DMS114 treated with DMSO at 0.1 percent for 48 hours (cell line): ENCODE data around the gene FAIM.
"Not testable (repeated sequence)": the region's sequence is repeated elsewhere in the genome, so short reads cannot be mapped to it uniquely, and the experiment has no call there.

Source experiments
- DNase-seq: peaks from one replicate; lab custom pipeline; 2025; ENCODE audit not compliant: unreplicated experiment; lab: John Stamatoyannopoulos, UW

FAIM gene

DNA sequence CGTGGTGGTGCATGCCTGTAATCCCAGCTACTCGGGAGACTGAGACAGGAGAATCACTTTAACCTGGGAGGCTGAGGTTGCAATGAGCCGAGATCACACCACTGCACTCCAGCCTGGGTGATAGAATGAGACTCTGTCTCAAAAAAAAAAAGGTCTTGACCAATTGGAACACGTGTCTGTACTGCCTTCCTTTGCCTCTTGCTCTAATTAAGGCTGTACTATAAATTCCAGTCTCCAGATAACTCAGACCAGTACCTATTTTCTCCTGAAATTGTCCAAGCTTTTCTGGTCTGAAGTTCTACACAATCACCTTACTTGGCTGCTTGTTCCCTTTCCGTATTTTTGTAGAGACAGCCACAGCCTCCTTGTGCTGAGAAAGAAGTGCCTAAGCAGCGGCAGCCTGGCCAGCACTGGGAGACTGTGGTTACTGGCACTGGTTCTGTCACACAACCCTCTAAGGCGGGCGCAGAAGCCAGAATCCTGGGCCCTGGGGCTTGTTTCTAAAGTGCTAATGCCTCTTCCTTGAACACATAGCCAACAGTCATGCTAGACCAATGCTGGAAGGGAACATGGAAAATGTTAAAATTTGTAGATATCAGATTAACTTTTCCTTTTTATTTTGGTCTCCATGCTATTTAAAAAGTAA is 8.3 kb upstream of the FAIM start:
- no peak for DNase-seq

DNA sequence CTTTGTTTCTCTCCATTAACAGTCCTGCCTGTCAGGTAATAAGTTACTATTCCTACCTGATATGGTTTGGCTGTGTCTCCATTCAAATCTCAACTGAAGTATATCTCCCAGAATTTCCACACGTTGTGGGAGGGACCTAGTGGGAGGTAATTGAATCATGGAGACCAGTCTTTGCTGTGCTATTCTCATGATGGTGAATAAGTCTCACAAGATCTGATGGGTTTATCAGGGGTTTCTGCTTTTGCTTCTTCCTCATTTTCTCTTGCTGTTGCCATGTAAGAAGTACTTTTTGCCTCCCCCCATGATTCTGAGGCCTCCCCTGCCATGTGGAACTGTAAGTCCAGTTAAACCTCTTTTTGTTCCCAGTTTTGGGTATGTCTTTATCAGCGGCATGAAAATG is 6.9 kb upstream of the FAIM start:
- DNase-seq: not testable (repeated sequence)

DNA sequence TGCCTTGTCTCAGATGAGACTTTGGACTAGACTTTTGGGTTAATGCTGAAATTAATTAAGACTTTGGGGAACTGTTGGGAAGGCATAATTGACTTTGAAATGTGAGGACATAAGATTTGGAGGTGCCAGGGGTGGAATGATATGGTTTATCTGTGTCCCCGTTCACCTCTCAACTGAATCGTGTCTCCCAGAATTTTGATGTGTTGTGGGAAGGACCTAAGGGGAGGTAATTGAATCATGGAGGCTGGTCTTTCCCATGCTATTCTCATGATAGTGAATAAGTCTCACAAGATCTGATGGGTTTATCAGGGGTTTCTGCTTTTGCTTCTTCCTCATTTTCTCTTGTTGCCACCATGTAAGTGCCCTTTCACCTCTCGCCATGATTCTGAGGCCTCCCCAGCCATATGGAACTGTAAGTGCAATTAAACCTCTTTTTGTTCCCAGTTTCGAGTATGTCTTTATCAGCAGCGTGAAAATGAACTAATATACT is 4.4 kb upstream of the FAIM start:
- DNase-seq: not testable (repeated sequence)

DNA sequence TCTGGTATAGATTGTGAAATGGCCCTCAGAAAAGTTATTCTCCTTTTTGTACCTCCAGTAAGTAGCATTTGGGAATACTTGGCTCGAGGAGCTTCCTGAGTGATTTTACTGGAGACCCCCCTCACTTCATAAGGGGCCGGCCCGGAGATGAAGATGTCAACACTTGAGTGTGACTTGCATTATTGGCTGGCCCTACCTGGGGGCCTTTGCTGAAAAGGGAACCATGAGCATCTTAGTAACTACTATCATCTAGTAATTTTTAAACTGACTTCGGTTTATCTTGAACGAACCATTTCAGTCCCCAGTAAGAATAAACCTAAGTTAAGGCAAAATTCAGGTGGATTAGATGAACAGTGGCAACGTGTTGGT is 1.3 kb downstream of the FAIM start:
- DNase-seq: no peak

DNA sequence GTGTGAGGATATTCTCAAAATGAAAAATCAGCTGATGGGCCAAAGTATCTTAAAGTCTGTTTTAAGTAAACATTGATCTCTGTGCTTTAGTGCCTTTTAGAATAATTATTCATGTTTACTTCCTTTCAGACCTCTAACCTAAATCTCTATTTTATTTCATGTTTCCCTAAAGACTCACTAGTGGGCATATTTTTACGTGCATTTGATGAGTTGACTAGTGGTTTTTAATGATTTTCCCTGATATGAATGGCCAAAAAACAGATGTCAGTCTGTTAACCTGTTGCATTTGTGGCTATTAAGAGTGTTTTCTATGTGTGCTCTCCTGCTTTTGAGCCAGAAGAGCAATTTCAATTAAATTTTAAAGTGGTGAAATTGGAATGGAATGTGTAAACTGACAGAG is 6.9 kb downstream of the FAIM start:
- DNase-seq: no peak

DNA sequence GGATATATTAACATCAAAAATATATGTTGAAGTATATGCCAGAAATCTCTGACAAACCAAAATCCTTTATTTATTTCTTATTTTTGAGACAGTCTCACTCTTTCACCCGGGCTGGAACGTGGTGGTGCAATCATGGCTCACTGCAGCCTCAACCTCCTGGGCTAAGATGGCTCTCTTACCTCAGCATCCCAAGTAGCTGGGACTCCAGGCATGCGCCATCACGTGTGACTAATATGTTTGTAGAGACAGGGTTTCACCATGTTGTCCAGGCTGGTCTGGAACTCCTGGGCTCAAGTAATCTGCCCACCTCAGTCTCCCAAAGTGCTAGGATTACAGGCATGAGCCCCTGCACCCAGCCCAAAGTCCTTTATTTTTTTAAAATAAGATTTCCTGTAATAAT is 11.9 kb downstream of the FAIM start:
- no peak for DNase-seq

DNA sequence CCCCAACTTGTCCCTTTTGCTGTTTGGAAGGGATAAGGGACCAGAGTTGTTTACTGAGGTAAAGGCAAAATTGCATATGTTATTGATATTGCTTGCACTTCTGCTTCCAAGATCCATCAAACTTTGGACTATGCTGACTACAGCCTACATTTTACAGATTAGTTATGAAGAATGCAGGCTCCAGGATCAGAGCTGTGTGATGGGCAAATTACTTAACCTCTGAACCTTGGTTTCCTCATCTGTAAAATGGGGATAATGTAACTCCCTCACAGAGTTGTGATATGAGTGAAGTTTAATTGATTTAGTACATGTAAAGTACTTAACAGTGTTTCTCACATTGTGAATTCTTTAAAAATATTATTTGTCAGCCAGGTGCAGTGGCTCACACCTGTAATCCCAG is 15.9 kb downstream of the FAIM start:
- no peak for DNase-seq

DNA sequence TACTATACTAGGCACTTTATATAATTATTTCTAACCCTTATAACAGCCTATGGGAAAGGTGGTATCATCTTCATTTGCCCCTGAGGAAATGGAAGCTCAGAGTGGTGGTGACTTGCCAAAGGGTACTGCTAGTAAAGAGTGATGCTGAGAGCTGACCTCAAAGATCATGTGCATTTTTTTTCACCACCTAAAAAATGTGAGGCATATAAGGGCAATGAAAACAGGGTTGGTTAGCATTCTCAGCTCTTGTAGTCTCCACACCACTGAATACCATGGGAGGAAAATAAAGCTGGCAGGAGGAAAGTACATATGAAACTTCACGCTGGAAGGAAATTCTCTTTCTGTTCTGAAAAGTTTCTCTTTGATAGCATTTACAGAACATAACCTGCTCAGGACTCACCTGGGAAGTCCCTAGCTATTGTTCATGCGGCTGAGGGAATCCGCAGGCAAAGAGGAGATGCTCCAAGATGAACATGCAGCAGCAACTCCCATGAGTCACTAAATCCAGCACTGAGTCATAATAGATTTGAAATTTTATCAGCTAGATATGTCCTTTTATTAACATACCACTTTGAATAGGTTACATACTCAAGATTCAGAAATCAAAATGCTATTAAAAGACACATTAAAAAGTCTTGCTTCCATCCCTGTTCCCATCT is 17.3 kb downstream of the FAIM start:
- DNase-seq: no peak

DNA sequence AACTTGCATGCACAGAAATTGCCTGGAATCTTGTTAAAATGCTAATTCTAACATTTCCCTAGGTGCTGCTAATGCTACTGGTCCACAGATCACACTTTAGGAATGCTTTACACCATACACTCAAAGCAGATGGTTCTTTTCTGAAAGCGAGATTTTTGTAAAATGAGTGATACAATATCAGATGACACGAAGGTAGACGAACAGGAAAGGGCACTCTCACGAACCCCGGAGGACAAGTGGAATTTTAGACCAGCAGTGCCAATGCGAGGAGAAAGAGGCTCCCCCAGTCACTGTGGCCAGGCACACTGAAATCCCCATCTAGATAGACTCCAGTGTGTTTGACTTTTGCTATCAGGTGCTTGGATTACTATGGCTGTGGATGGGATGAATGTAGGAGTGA is 21.0 kb downstream of the FAIM start:
- no peak for DNase-seq

DNA sequence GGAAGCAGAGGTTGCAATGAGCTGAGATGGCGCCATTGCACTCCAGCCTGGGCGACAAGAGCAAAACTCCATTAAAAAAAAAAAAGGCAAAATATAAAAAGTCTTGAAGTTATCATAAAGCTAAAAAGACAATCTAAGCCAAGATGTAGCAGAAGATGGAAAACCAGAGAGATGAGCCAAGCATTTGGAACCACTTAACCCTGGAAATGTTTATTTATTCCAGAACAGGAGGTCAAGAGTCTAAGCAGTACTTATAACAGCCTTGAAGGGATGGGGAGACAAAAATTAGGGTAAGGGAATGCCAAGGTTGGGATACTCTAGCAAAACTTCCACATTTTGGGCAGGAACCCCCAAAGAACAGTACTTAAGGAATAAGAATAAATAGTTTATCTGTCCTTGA is 30.1 kb downstream of the FAIM start:
- no peak for DNase-seq

DNA sequence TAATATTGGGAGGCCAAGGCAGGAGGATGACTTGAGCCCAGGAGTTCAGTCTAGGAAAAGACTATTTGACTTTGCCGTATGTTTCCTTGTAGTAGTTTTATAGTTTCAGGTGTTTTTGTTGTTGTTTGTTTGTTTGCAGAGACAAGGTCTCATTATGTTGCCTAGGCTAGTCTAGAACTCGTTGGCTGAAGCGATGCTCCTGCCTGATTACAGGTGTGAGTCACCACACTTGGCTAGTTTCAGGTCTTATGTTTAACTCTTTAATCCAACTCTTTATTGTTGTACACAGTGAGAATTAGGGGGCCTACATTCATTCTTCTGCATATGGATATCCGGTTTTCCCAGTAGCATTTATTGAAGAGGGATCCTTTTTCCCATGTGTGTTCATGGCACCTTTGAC is 32.0 kb downstream of the FAIM start:
- no peak for DNase-seq

DNA sequence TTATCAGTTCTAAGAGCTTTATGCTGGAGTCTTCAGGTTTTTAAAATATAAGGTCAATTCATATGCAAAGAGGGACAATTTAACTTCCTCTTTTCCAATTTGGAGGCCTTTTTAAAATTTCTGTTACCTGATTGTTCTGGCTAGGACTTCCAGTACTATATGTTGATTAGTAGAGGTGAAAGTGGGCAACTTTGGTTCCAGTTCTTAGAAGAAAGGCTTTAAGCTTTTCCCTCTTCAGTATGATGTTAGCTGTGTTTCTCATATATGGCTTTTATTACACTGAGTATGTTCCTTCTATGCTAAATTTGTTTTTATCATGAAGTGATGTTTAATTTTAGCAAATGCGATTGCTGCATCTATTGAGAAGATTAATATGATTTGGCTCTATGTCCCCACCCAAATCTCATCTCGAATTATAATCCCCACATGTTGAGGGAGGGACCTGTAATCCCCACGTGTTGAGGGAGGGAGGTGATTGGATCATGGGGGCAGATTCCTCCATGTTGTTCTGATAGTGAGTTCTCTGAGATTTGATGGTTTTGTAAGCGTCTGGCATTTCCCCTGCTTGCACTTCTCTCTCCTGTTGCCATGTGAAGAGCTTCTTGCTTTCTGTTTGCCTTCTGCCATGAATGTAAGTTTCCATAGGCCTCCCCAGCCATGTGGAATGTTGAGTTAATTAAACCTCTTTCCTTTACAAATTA is 33.8 kb downstream of the FAIM start:
- no peak for DNase-seq

DNA sequence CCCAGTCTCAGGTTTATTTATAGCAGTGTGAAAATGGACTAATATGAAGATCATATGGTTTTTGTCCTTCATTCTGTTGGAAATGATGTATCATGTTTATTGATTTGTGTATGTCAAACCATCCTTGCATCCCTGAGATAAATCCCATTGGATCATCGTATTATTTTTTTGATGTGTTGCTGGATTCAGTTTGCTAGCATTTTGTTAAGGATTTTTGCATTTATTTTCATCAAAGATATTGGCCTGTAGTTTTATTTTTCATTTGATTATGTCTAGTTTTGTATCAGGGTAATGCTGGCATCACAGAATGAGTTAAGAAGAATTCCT is 34.3 kb downstream of the FAIM start:
- no peak for DNase-seq

DNA sequence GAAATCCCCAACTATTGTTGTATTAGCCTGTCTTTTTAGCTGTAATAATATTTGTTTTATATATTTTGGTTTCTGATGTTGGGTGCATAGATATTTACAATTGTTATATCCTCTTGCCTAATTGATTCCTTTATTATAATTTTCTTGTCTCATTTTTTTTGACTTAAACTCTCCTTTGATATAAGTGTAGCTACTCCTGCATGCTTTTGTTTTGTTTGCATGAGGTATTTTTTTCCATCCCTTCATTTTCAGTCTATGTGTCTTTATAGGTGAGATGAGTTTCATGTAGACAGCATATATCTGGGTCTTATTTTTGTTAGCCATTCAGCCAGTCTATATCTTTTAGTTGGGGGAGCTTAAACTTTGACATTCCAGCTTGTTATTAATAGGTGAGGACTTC is 37.4 kb downstream of the FAIM start:
- no peak for DNase-seq

DNA sequence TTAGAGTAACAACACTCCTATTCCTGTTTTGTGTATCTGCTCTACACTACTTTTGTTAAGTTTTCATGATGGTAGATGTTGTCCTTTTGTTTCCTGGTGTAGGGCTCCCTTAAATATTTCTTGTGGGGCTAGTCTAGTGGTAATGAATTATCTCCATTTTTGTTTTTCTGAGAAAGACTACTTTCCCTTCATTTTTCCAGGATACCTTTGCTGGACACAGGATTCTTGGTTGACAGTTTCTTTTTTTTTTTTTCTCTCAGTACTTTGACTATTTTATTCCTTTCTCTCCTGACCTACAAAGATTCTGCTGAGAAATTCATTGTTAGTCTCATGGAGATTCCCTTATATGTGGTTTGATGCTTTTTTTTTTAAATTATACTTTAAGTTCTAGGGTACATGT is 37.9 kb downstream of the FAIM start:
- DNase-seq: no peak

DNA sequence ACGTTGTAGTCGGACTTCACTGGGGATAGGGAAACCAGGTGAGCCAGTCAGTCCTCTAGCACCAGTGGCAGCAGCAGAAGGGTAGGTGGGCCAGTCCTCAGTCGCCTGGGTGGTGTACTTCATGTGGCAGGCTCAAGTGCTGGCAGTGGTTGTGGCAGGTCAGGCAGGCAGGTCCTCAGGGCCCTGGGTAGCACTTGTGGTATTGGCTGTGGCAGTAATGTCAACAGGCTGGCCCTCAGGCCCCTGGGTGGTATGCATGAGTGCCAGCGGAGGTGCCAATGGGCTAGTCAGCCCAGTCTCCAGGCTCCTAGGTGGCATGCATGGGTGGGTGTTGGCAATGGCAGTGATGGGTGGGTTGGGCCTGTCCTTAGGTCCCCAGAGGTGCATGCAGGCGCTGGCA is 40.6 kb downstream of the FAIM start:
- DNase-seq: no peak

DNA sequence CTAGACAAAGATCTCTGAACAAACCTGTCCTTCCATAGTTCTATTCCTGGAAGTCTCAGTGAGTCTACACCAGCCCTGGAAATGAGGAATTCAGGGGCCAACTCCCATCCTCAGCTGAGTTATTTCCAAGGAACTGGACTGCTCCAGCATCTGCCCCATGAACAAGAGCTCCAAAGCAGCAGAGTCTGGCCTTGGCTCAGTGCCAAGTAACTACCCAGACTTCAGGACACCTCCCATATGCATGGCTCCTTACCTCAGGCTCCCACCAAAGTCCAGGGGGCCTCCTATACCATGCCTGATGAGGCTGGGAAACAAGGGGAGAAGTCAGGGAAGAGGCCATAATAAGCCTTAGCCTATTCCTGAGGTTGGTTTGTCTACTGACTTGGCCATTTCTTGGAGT is 45.0 kb downstream of the FAIM start:
- DNase-seq: no peak

DNA sequence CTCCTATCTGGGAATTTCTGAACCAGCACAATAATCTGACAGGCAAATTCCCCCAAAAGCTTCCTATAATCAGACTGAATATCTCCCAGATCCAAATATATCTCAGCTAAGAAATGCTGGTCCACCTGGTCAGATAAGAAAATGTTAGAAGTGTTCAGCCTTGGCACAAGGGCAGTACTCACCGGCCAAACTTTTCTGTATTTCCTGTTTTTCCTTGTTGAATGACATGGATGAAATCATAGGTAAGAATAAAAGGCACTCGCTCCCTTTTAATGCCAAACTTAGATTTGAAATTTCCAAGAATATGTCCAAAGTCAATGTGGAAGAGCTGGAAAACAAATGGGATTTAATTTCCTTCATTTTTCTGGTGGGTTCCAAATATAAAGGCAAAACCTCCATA is 48.9 kb downstream of the FAIM start:
- no peak for DNase-seq

DNA sequence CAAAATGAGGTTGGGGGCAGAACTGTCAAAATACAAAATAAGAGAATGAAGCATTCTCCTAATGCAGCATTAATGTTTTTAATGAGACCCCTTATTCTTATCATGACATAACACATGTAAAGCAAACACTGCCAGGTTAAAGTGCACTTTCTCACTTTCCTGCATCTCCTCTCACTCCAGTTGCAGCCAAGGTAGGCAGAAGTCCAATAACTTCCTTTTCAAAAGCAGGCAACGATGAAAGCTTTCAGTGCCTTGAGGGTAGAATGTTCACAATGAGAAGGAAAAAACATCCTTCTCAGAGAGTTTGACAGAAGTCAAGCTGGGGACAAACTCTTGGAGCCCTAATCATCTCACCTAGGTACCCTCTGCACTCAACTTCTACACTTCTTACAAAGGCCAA is 59.5 kb downstream of the FAIM start:
- no peak for DNase-seq

DNA sequence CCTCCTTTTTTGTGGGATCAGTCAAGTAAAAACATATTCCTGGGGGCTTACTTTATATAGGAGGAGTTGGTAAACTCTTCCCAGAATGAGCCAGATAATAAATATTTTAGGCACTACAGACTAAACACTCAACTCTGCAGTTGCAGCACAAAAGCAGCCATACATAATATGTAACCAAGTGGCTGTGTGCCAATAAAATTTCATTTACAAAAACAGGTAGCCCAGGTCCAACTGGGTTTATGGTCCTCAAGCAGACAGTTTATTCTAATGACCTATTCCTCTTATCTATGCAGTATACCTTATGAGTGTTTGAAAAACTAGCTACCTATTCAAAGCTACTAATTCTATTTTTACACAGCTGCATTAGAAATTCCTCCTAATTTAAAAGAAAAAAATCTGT is 61.8 kb downstream of the FAIM start:
- no peak for DNase-seq

DNA sequence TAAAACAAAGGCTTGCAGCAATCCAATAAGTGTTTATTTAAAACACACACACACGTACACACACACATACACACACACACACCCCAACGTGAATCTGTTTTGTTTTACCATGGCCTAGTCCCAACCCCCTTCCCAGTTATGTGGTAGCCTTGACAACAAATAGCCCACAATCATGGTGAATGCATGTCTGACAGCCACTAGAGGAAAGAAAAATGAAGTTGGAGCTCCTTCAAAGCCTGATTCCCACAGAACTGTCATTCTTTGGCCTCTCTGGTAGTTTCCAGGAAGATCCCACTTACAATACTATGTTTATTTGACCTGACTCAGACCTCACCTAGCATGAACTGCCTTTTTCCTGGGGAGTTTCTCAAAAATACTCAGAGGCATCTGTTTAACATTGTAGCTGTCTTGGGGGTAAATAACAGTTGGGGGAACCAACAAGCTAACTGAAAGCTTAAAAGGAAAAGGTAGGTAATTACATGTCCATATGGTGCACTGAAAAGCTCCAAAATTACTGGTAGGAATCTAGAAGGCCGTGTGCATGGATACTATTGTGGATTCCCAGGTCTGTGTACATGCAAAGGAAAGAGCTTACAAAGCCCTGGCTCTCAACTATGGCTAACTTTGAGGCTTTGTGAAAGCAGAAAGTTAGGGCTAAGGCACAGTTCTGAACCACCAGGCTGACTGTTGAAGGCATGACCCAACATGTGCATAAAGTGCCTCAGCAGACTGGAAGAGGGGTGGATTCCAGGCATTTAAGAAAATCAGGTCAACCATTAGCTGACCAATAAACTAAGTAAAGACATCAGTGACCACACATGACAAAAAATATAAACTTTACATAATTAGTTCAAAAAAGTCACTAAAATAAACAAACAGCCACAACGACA is 65.3 kb downstream of the FAIM start:
- DNase-seq: no peak

DNA sequence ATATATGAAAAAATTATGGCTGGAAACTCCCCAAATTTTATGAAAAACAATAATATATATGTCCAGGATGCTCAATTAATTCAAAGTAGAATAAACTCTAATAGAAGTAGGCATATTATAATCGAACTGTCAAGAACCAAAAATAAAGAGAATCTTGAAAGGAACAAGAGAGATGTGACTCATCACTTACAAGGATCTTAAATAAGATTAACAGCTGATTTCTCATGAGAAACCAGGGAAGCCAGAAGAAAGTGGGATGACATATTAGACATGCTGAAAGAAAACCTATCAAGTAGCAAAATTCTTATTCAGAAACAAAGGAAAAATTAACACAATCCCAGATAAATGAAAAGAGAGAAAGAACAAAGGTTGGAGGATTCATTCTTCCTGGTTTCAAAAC is 66.8 kb downstream of the FAIM start:
- DNase-seq: no peak
